Neuron (in vitro differentiated cells): ENCODE data around the gene FBXO10.
A peak's percentile ranks its signal among the peaks of the same experiment; 100 is the strongest.

Experiments
- H2AFZ ChIP-seq: one replicate; pipeline ENCODE4 v1.6.1; 2013; ENCODE audit warnings: low read depth, mild to moderate bottlenecking, inconsistent platforms, low read length, moderate library complexity
- H3K27me3 ChIP-seq: one replicate; pipeline ENCODE4 v1.6.1; 2013; ENCODE audit warnings: low read length; ENCODE audit not compliant: insufficient read depth
- H3K36me3 ChIP-seq: one replicate; pipeline ENCODE4 v1.6.1; 2013; ENCODE audit warnings: low read length; ENCODE audit not compliant: insufficient read depth
- H3K4me1 ChIP-seq: one replicate; pipeline ENCODE4 v1.6.1; 2013; ENCODE audit warnings: low read length; ENCODE audit not compliant: insufficient read depth
- H3K4me3 ChIP-seq: 2 replicates; pipeline ENCODE4 v1.5.1; 2013; ENCODE audit warnings: mild to moderate bottlenecking, low read length, moderate library complexity
- H3K9me3 ChIP-seq: one replicate; pipeline ENCODE4 v1.6.1; 2013; ENCODE audit warnings: low read length

The FBXO10 gene, protein sequence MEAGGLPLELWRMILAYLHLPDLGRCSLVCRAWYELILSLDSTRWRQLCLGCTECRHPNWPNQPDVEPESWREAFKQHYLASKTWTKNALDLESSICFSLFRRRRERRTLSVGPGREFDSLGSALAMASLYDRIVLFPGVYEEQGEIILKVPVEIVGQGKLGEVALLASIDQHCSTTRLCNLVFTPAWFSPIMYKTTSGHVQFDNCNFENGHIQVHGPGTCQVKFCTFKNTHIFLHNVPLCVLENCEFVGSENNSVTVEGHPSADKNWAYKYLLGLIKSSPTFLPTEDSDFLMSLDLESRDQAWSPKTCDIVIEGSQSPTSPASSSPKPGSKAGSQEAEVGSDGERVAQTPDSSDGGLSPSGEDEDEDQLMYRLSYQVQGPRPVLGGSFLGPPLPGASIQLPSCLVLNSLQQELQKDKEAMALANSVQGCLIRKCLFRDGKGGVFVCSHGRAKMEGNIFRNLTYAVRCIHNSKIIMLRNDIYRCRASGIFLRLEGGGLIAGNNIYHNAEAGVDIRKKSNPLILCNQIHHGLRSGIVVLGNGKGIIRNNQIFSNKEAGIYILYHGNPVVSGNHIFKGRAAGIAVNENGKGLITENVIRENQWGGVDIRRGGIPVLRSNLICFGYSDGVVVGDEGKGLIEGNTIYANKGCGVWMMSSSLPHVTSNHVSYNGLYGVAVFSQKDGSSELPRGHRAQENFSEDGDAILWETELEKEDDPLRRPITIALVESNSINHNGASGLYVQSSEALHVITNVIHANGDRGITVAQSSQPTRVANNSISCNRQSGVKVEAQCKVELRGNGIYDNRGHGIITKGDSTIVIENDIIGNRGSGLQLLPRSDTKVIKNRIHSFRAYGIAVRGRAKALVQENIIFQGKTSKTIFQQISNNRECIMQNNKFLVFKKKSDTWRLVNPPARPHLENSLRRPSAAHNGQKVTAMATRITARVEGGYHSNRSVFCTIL

GRCh38 chr9:37575921-37576721, at the start of gene FBXO10:
FBXO10 (minus strand) TSS chr9:37576380; CDS start chr9:37541768, 34,612 bp downstream.
- Histone ChIP-seq H3K27me3 (no peaks in the 10 kb centered on the region), H3K4me3 (peak within 1 kb of the TSS; percentile 64), H2AFZ (peak within 1 kb of the TSS; percentile 59), H3K4me1 (peaks cover 37% of the 10 kb centered on the region), H3K9me3 (no peaks in the 10 kb centered on the region), H3K36me3 (peaks cover 3% of the 10 kb centered on the region)

GRCh38 chr9:37625758-37626147, 49.6 kb upstream of the FBXO10 start:
- Histone ChIP-seq H3K4me1 (no peaks in the 10 kb centered on the region), H3K27me3 (peaks cover 15% of the 10 kb centered on the region), H2AFZ (no peak overlapping the region), H3K9me3 (no peaks in the 10 kb centered on the region), H3K4me3 (no peak overlapping the region), H3K36me3 (no peaks in the 10 kb centered on the region)

- H3K36me3 ChIP-seq, result no peaks in the 10 kb centered on the region
- peaks cover 15% of the 10 kb centered on the region for H3K27me3 ChIP-seq
- no peak overlapping the region for H2AFZ ChIP-seq
Measured at GRCh38 chr9:37625036-37625757, 49.0 kb upstream of the FBXO10 start.

DNA sequence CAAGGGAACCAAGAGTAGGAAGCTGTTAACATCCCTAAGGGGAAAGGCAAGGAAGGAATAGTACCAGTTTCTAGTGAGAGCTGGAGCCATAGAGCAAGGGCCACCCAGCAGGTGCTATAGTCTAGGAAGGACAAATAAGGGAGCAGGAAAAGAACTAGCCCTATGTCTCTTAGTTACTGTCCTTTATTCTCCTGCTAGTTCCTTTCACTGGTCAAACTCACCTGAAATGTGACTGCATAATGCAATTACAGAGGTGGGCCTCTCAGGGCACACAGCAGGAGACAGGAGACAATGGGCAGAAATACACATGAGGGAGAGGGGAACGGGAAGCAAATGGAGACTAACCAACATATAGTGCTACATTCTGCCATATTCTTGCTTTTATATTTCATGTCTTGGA, 47.9 kb upstream of the FBXO10 start:
- no peak overlapping the region for H2AFZ ChIP-seq
- no peaks in the 10 kb centered on the region for H3K9me3 ChIP-seq
- H3K27me3 ChIP-seq, result peaks cover 15% of the 10 kb centered on the region
- H3K4me1 ChIP-seq, result no peaks in the 10 kb centered on the region
- H3K36me3 ChIP-seq, result no peaks in the 10 kb centered on the region
- H3K4me3 ChIP-seq, result no peak overlapping the region

More at GRCh38 chr9:37625036-37625757, 49.0 kb upstream of the FBXO10 start:
- H3K9me3 ChIP-seq, result no peaks in the 10 kb centered on the region
- H3K4me3 ChIP-seq, result no peak overlapping the region
- H3K4me1 ChIP-seq, result no peaks in the 10 kb centered on the region

- no peaks in the 10 kb centered on the region for H3K9me3 ChIP-seq
- H3K27me3 ChIP-seq, result peaks cover 22% of the 10 kb centered on the region
- no peak overlapping the region for H2AFZ ChIP-seq
- no peaks in the 10 kb centered on the region for H3K4me1 ChIP-seq
- H3K4me3 ChIP-seq, result no peak overlapping the region
- no peaks in the 10 kb centered on the region for H3K36me3 ChIP-seq
Measured at GRCh38 chr9:37623267-37623666, 47.1 kb upstream of the FBXO10 start.

DNA sequence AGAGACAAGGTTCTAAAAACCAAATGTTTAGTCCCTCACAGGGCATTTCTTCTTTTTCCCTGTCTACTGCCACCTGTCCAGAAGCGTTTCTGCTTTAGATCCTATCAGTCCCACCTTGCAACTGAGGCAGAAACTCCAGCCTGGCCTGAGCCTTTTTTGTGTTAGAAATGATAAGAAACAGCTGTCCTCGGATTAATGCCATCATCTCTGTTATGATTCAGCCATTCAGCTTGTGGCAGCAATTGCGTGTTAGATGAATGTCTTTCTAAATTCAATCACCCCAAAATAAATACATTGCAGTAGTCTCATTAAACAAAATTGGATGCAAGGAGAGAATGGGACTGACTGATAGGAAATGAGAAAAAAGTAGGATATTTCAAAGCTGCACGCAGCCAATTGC, 46.3 kb upstream of the FBXO10 start:
- Histone ChIP-seq H3K27me3 (peaks cover 24% of the 10 kb centered on the region), H3K4me3 (no peak overlapping the region), H3K9me3 (no peaks in the 10 kb centered on the region), H3K4me1 (no peaks in the 10 kb centered on the region), H3K36me3 (no peaks in the 10 kb centered on the region), H2AFZ (no peak overlapping the region)

DNA sequence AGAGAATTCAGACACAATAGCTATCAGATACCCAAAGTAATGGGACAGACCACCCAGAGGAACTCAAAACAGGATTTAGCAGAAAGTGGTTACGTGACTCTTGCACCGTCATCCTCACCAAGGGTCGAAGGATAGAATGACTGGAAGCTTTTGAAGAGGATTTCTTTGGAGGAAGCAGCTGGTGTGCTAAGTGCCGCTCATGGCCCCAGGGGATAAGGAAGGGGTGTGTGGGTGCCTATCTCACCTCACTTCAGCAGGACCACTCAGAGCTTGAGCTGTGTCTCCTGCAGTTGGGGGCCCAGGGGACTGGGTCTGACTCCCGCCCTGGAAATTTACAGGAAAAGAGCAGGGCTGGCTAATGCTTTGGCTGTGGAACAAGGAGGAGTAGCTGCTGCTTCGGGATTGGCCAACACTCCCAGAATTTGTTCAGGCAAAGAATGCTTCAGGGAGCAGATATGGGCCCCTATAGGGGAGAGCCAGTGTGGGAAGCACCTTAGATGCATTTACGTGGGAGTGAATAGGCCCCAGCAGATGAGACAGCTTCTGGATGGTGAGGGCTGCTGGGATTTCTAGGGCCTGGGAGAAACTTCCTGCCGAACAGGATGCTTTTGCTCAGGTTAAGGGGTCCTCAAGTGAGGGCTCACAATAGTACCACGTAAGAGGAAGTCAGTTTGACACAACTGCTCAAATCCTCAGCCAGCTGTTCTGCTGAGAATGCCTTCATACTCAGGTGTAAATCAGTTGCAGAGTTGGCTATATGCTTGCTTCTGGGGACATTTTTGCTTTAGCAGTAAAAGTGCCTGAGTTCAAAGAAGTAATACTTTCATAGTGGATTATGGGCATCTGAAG, 45.3 kb upstream of the FBXO10 start:
- Histone ChIP-seq H3K4me1 (no peaks in the 10 kb centered on the region), H3K36me3 (no peaks in the 10 kb centered on the region), H3K9me3 (no peaks in the 10 kb centered on the region), H3K27me3 (peaks cover 24% of the 10 kb centered on the region), H2AFZ (no peak overlapping the region), H3K4me3 (no peak overlapping the region)

- H3K36me3 ChIP-seq, result no peaks in the 10 kb centered on the region
- no peak overlapping the region for H3K4me3 ChIP-seq
- H3K4me1 ChIP-seq, result no peaks in the 10 kb centered on the region
- no peaks in the 10 kb centered on the region for H3K9me3 ChIP-seq
- H3K27me3 ChIP-seq, result peaks cover 22% of the 10 kb centered on the region
- H2AFZ ChIP-seq, result no peak overlapping the region
Measured at GRCh38 chr9:37620396-37620795, 44.2 kb upstream of the FBXO10 start.

GRCh38 chr9:37619806-37620205, 43.6 kb upstream of the FBXO10 start:
- H3K27me3 ChIP-seq, result peaks cover 16% of the 10 kb centered on the region
- no peaks in the 10 kb centered on the region for H3K36me3 ChIP-seq
- H3K4me1 ChIP-seq, result no peaks in the 10 kb centered on the region
- H2AFZ ChIP-seq, result no peak overlapping the region
- H3K4me3 ChIP-seq, result no peak overlapping the region
- H3K9me3 ChIP-seq, result no peaks in the 10 kb centered on the region

GRCh38 chr9:37618817-37619216, 42.6 kb upstream of the FBXO10 start:
- Histone ChIP-seq H3K27me3 (peaks cover 18% of the 10 kb centered on the region), H3K4me3 (no peak overlapping the region), H3K4me1 (no peaks in the 10 kb centered on the region)

DNA sequence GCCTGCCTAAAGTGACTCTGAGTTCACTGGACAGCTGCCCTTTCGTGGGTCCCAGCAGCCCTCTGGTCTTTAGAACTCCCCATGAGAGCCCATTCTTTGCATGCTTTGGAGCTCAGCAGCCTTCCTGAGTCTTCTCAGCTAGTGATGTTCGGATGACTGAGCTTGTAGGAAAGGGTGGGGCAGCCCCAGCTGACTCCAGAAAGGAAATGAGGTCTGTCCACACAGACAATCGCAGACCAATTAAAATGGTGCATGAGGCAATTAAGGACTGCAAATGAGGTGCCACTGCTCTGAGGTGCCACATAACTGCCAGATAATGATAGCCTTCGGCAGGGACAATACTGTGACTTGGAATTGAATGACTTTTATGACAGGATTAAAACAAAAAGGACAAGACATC, 41.7 kb upstream of the FBXO10 start:
- no peak overlapping the region for H3K4me3 ChIP-seq
- H3K36me3 ChIP-seq, result no peaks in the 10 kb centered on the region
- H3K27me3 ChIP-seq, result peaks cover 12% of the 10 kb centered on the region
- no peaks in the 10 kb centered on the region for H3K9me3 ChIP-seq
- H2AFZ ChIP-seq, result no peak overlapping the region
- H3K4me1 ChIP-seq, result no peaks in the 10 kb centered on the region

More at GRCh38 chr9:37618817-37619216, 42.6 kb upstream of the FBXO10 start:
- Histone ChIP-seq H3K36me3 (no peaks in the 10 kb centered on the region), H3K9me3 (no peaks in the 10 kb centered on the region), H2AFZ (no peak overlapping the region)
